Measurements from ENCODE around the gene UNC45A. TPM values are rescaled to one million over a fixed set of nuclear protein-coding genes. Genes with fewer than 3 reads are reported as not detected.

The UNC45A gene
- total and polyA plus RNA-seq, 2 of the 8 experiments (the other 6 are each of a cell fraction or from before 2014, with no cell fraction given): 74.1 to 84.2 TPM

- Histone ChIP-seq H2BK12ac (ENCODE audit: low read depth, low read length) (no peak overlapping the region), H3K23me2 (ENCODE audit: low read depth, low read length) (no peaks in the 10 kb centered on the region), H3K79me2 (ENCODE audit: control insufficient read depth in 1 of 2, insufficient read depth in 2 of 2, low read length in 2 of 2) (no peaks in the 10 kb centered on the region), H2BK120ac (replicated peaks; ENCODE audit: low read depth, low read length) (no peak overlapping the region), H4K91ac (replicated peaks; ENCODE audit: insufficient read length, low read length) (no peak overlapping the region), H3K23ac (ENCODE audit: insufficient read length) (no peak overlapping the region), H4K5ac (ENCODE audit: insufficient read length, low read depth, low read length) (no peak overlapping the region), H3K27me3 (replicated peaks in 1 of 4; ENCODE audit: control insufficient read depth in 3 of 4, extremely low read depth in 1 of 4, insufficient read depth in 3 of 4, low read length in 3 of 4) (no peaks in the 10 kb centered on the region), H3K9me3 (ENCODE audit: insufficient read depth in 2 of 2, low read depth in 1 of 2, low read length in 1 of 2) (no peaks in the 10 kb centered on the region), H3K4me1 (replicated peaks in 1 of 4; ENCODE audit: control insufficient read depth in 3 of 4, insufficient read depth in 4 of 4, low read length in 3 of 4) (peaks cover 0 to 2% (median 0%) of the 10 kb centered on the region in 4 experiments; a peak in 2 of 7 replicates), H3K27ac (ENCODE audit: low read depth, low read length) (no peak overlapping the region), H2BK5ac (ENCODE audit: low read depth, low read length) (no peak overlapping the region), H3K4ac (replicated peaks; ENCODE audit: insufficient read length, low read depth, low read length) (no peak overlapping the region), H3K4me3 (ENCODE audit: extremely low read depth in 1 of 4, insufficient read depth in 2 of 4, low read depth in 3 of 4, low read length in 4 of 4) (no peak overlapping the region), H3K9ac (replicated peaks in 1 of 4; ENCODE audit: extremely low read depth in 1 of 4, low read depth in 3 of 4, low read length in 3 of 4) (no peak overlapping the region), H3K36me3 (ENCODE audit: control insufficient read depth in 2 of 4, insufficient read depth in 4 of 4, low read length in 3 of 4) (no peaks in the 10 kb centered on the region; a peak in 3 of 8 replicates), H2AFZ (ENCODE audit: low read length) (no peak overlapping the region), H3K56ac (replicated peaks; ENCODE audit: insufficient read length, low read depth, low read length) (no peak overlapping the region), H2BK20ac (ENCODE audit: low read length) (no peak overlapping the region), H3K4me2 (ENCODE audit: insufficient read depth in 1 of 2, low read depth in 2 of 2, low read length in 2 of 2) (no peak overlapping the region), H3K18ac (ENCODE audit: extremely low read depth, low read length) (no peak overlapping the region), H4K8ac (ENCODE audit: extremely low read depth, insufficient read depth, low read length) (no peak overlapping the region), H2BK15ac (ENCODE audit: low read length) (no peak overlapping the region), H3K79me1 (ENCODE audit: low read depth, low read length) (no peaks in the 10 kb centered on the region), H2AK5ac (ENCODE audit: low read depth, low read length) (no peak overlapping the region), H3K14ac (ENCODE audit: insufficient read length) (no peak overlapping the region), H4K20me1 (replicated peaks in 1 of 2; ENCODE audit: control insufficient read depth in 1 of 2, insufficient read depth in 2 of 2, low read length in 2 of 2) (peaks cover 2% of the 10 kb centered on the region in 2 experiments)
- DNase-seq (ENCODE audit: low read depth in 1 of 2, low spot score in 2 of 2): no peak
- no peak for FAIRE-seq
- ChIA-PET POLR2A (ENCODE audit: partially characterized antibody) (interaction anchor here (0.6 to 0.8 kb wide), 2 partner anchors 14 to 66 kb away, joined by 3 read pairs; no protein-coding TSS in a partner anchor), CTCF (ENCODE audit: partially characterized antibody) (interaction anchor here (0.9 to 6.8 kb wide), 4 partner anchors 13 to 118 kb away, joined by 3 to 87 read pairs (median 4); partner anchors contain the start of genes HDDC3, MAN2A2 and UNC45A)
- 83% methylated on average over 7 of the region's 7 CpGs; no CpG with 5 or more reads in 1 of the 2 experiments for WGBS, 2 experiments (ENCODE audit: extremely low coverage in 1 of 2, insufficient coverage in 1 of 2, insufficient read length in 1 of 2, insufficient replicate concordance in 2 of 2, low coverage in 1 of 2, low lambda C conversion rate in 2 of 2, missing lambda C conversion rate in 1 of 2)
- no peak for TF ChIP-seq CBX5 (IDR thresholded peaks at IDR 0.05; ENCODE audit: low read depth, low read length)
- no peak for TF ChIP-seq CTBP2 (IDR thresholded peaks at IDR 0.05; ENCODE audit: borderline replicate concordance, insufficient read depth, insufficient read length, low read length)
- no peak for TF ChIP-seq MAX (IDR thresholded peaks at IDR 0.05)
- TF ChIP-seq YY1 (IDR thresholded peaks at IDR 0.05; ENCODE audit: low read depth, low read length): no peak
- TF ChIP-seq RBBP5 (IDR thresholded peaks at IDR 0.05; ENCODE audit: borderline replicate concordance, low read depth, low read length): no peak
- no peak for TF ChIP-seq ZNF274 (IDR thresholded peaks at IDR 0.05; ENCODE audit: borderline replicate concordance, extremely low read depth, low read length)
- TF ChIP-seq POLR2AphosphoS5 (IDR thresholded peaks at IDR 0.05; ENCODE audit: low read depth, low read length): no peak
- TF ChIP-seq CREB1 (IDR thresholded peaks at IDR 0.05): no peak
- no peak for TF ChIP-seq SAP30 (IDR thresholded peaks at IDR 0.05; ENCODE audit: insufficient read depth, insufficient replicate concordance, low read length)
- TF ChIP-seq BRCA1 (IDR thresholded peaks at IDR 0.05; ENCODE audit: low read depth, low read length): no peak
- no peak for TF ChIP-seq CHD1 (IDR thresholded peaks at IDR 0.05; ENCODE audit: low read depth, low read length)
- TF ChIP-seq HDAC6 (IDR thresholded peaks at IDR 0.05; ENCODE audit: low read depth, low read length): no peak
- no peak for TF ChIP-seq JUN (IDR thresholded peaks at IDR 0.05; ENCODE audit: low read depth, low read length)
- TF ChIP-seq FOSL1 (IDR thresholded peaks at IDR 0.05; ENCODE audit: insufficient read depth, low read depth, low read length): no peak
Observed at GRCh38 chr15:90915216-90915807, 19.8 kb upstream of the UNC45A start.
